Tibial nerve (tissue), 4 donors: ENCODE data around the gene PDZD4. TPM values are rescaled to one million over a fixed set of nuclear protein-coding genes. Genes with fewer than 3 reads are reported as not detected.

Experiments
- DNase-seq, 2 donors: peaks; one replicate each; pipeline ENCODE4 v3.0.0-alpha.2; 2019; ENCODE audit warnings: low spot score in 2 of 2
- H3K27ac ChIP-seq, 4 donors: fragments of 200-600 bp; sonication (generic) in 3 of 4; one replicate each; pipeline ENCODE4 v1.5.1; 2017 to 2019; ENCODE audit warnings: mild to moderate bottlenecking in 1 of 4
- H3K27me3 ChIP-seq, 2 donors: fragments of 200-600 bp; sonication (generic) in 1 of 2; one replicate each; pipeline versions ENCODE4 v1.5.1 to v1.6.0; 2017 to 2019
- H3K36me3 ChIP-seq, 3 donors: fragments of 200-600 bp; sonication (generic); one replicate each; pipeline ENCODE4 v1.5.1; 2018 to 2019
- H3K4me1 ChIP-seq, 4 donors: fragments of 200-600 bp; sonication (generic) in 3 of 4; one replicate each; pipeline ENCODE4 v1.5.1; 2017 to 2019
- H3K4me3 ChIP-seq, 4 donors: fragments of 200-600 bp; sonication (generic) in 3 of 4; one replicate each; pipeline ENCODE4 v1.5.1; 2017 to 2019; ENCODE audit warnings: mild to moderate bottlenecking in 1 of 4, moderate library complexity in 1 of 4
- H3K9me3 ChIP-seq, 4 donors: fragments of 200-600 bp; sonication (generic) in 3 of 4; one replicate each; pipeline ENCODE4 v1.5.1; 2017 to 2019
- EP300 ChIP-seq, 2 donors: sonication (generic); formaldehyde crosslinking; IDR thresholded peaks; one replicate each; pipeline ENCODE4 v1.6.1; 2017; ENCODE audit warnings: antibody characterized with exemption in 2 of 2, mild to moderate bottlenecking in 1 of 2
- POLR2A ChIP-seq, 2 donors: fragments of 450-650 bp; IDR thresholded peaks; one replicate each; pipeline ENCODE4 v1.6.1; 2017; ENCODE audit warnings: antibody characterized with exemption in 2 of 2, mild to moderate bottlenecking in 2 of 2, moderate library complexity in 2 of 2
- WGBS, 2 donors: methylation state at CpG; one replicate each; pipeline ENCODE4 v1.1.5; 2018; 5-methylcytosine and 5-hydroxymethylcytosine counted together
- total RNA-seq, 4 donors: library from RNA; depleted of rRNA; stranded (reverse); fragments of >200 nt; gene quantifications; one replicate each; pipeline ENCODE4 v1.1.0, GENCODE V29; 2016
- TF ChIP-seq, protein P1 (sequence below), 5 experiments: fragments of 200-600 bp in 3 of 5; fragments of 450-650 bp in 2 of 5; sonication (generic) in 3 of 5; IDR thresholded peaks; one replicate each; pipeline ENCODE4 v1.5.1; 2016 to 2019; ENCODE audit warnings: antibody characterized with exemption in 5 of 5, mild to moderate bottlenecking in 3 of 5, moderate library complexity in 2 of 5

PDZD4 gene
- total RNA-seq, 4 donors from 2014 or later: 19.9 to 24.6 (median 21.2) TPM

- peaks cover 0 to 8% (median 0%) of the 10 kb centered on the region in 3 donors for H3K36me3 ChIP-seq
- 88 to 90% methylated on average over 8 to 17 of the region's 19 CpGs for WGBS, 2 donors
- no peak for DNase-seq
- no peaks in the 10 kb centered on the region for H3K27me3 ChIP-seq
- H3K27ac ChIP-seq: no peak overlapping the region
- H3K4me3 ChIP-seq: no peak overlapping the region
- H3K4me1 ChIP-seq: no peaks in the 10 kb centered on the region
- no peaks in the 10 kb centered on the region for H3K9me3 ChIP-seq
- no peak for TF ChIP-seq EP300 (IDR thresholded peaks at IDR 0.05)
- TF ChIP-seq, protein P1, sequence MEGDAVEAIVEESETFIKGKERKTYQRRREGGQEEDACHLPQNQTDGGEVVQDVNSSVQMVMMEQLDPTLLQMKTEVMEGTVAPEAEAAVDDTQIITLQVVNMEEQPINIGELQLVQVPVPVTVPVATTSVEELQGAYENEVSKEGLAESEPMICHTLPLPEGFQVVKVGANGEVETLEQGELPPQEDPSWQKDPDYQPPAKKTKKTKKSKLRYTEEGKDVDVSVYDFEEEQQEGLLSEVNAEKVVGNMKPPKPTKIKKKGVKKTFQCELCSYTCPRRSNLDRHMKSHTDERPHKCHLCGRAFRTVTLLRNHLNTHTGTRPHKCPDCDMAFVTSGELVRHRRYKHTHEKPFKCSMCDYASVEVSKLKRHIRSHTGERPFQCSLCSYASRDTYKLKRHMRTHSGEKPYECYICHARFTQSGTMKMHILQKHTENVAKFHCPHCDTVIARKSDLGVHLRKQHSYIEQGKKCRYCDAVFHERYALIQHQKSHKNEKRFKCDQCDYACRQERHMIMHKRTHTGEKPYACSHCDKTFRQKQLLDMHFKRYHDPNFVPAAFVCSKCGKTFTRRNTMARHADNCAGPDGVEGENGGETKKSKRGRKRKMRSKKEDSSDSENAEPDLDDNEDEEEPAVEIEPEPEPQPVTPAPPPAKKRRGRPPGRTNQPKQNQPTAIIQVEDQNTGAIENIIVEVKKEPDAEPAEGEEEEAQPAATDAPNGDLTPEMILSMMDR (IDR thresholded peaks at IDR 0.05): no peak
- no peak for TF ChIP-seq POLR2A (IDR thresholded peaks at IDR 0.05)
These were observed 22.4 kb downstream of the PDZD4 start for GRCh38 chrX:153807976-153808375.

- Histone ChIP-seq H3K27me3 (no peaks in the 10 kb centered on the region), H3K9me3 (no peaks in the 10 kb centered on the region), H3K27ac (no peak overlapping the region), H3K4me3 (no peak overlapping the region), H3K36me3 (peaks cover 0 to 8% (median 0%) of the 10 kb centered on the region in 3 donors), H3K4me1 (no peaks in the 10 kb centered on the region)
- no peak for DNase-seq
- TF ChIP-seq POLR2A (IDR thresholded peaks at IDR 0.05) (no peak), EP300 (IDR thresholded peaks at IDR 0.05) (no peak)
- TF ChIP-seq, protein P1 (IDR thresholded peaks at IDR 0.05): no peak
- 87 to 90% methylated on average over 6 to 21 of the region's 28 CpGs for WGBS, 2 donors
These were observed 23.3 kb downstream of the PDZD4 start for GRCh38 chrX:153806999-153807575.

- no peaks in the 10 kb centered on the region for H3K9me3 ChIP-seq
- no peaks in the 10 kb centered on the region for H3K27me3 ChIP-seq
- TF ChIP-seq, protein P1 (IDR thresholded peaks at IDR 0.05): no peak
- no peak for TF ChIP-seq POLR2A (IDR thresholded peaks at IDR 0.05)
- no peak overlapping the region for H3K27ac ChIP-seq
- H3K36me3 ChIP-seq: peaks cover 0 to 8% (median 0%) of the 10 kb centered on the region in 3 donors
- no peak overlapping the region for H3K4me3 ChIP-seq
- WGBS, 2 donors: 89 to 100% methylated on average over 1 to 13 of the region's 13 CpGs
- H3K4me1 ChIP-seq: no peaks in the 10 kb centered on the region
- no peak for DNase-seq
These were observed 24.9 kb downstream of the PDZD4 start for GRCh38 chrX:153805436-153805835.

DNA sequence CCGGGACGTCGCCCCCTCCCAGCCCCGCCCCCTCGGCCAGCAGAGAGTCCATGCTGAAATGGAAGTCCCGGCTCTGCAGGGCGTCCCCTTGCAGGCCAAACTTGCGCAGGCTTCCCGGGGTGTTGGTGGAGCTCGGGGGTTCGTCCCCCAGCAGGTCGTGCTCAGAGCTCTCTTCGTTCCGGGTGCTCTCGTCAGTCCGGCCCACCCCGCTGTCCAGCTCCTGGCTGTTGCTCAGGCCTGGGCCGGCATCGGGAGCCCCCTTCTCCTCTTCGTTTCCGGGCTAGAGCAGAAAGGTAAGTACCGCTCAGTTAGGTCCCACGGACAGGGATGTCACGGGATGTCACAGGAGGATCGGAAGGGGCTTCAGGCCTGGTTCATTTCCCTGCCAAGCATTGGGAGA is 25.7 kb downstream of the PDZD4 start:
- no peak overlapping the region for H3K27ac ChIP-seq
- H3K4me1 ChIP-seq: no peaks in the 10 kb centered on the region
- no peak overlapping the region for H3K4me3 ChIP-seq
- WGBS, 2 donors: 92 to 93% methylated on average over 12 to 25 of the region's 25 CpGs
- H3K27me3 ChIP-seq: no peaks in the 10 kb centered on the region
- H3K9me3 ChIP-seq: no peaks in the 10 kb centered on the region
- H3K36me3 ChIP-seq: peaks cover 0 to 8% (median 0%) of the 10 kb centered on the region in 3 donors
- TF ChIP-seq EP300 (IDR thresholded peaks at IDR 0.05): no peak
- TF ChIP-seq POLR2A (IDR thresholded peaks at IDR 0.05): no peak
- TF ChIP-seq, protein P1 (IDR thresholded peaks at IDR 0.05): no peak
- no peak for DNase-seq

DNA sequence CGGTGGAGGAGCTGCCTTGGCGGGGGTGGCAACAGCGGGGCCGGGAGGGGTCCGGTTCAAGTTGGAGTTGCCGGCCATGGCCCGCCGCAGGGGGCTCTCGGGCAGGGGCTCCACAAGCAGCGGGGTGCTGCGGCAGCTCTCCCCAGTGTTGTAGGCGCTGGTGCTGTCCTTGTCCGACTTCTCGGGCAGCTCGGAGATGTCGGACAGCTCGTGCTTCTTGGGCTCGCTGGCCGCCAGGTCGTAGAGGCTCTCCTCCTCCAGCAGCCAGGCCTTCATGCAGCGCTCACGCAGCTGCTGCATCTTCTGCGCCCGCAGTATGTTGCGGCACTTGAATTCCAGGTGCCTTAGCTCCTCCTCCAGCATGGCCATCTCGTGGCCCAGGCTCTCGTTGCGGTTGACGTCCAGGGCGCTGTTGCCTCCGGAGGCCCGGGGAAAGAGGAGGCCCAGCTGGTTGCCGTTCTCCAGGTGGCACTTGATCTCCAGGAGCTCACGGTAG is 26.2 kb downstream of the PDZD4 start:
- H3K4me3 ChIP-seq: no peak overlapping the region
- no peaks in the 10 kb centered on the region for H3K27me3 ChIP-seq
- H3K4me1 ChIP-seq: no peaks in the 10 kb centered on the region
- TF ChIP-seq POLR2A (IDR thresholded peaks at IDR 0.05): no peak
- no peak for TF ChIP-seq EP300 (IDR thresholded peaks at IDR 0.05)
- TF ChIP-seq, protein P1 (IDR thresholded peaks at IDR 0.05): no peak
- no peak overlapping the region for H3K27ac ChIP-seq
- no peaks in the 10 kb centered on the region for H3K9me3 ChIP-seq
- DNase-seq: no peak
- 85 to 93% methylated on average over 13 to 21 of the region's 34 CpGs for WGBS, 2 donors
- H3K36me3 ChIP-seq: peaks cover 0 to 11% (median 0%) of the 10 kb centered on the region in 3 donors
